HepG2 (cell line): ENCODE data around the gene WTAP. TPM values are rescaled to one million over a fixed set of nuclear protein-coding genes. Genes with fewer than 3 reads are reported as not detected.

Experiments
- BRCA1 ChIP-seq: sonication (generic); formaldehyde crosslinking; IDR thresholded peaks from 2 replicates; pipeline ENCODE4 v1.4.0; 2020; ENCODE audit warnings: missing genetic modification reagents
- DPF2 ChIP-seq: sonication (generic); formaldehyde crosslinking; IDR thresholded peaks from 2 replicates; pipeline ENCODE4 v1.4.0; 2020; ENCODE audit warnings: mild to moderate bottlenecking, low read depth, missing genetic modification reagents, borderline replicate concordance
- HBP1 ChIP-seq: IDR thresholded peaks from 2 replicates; pipeline ENCODE4 v1.6.1; 2016; ENCODE audit warnings: low read depth, control low read depth
- HNF4A ChIP-seq: sonication (generic); formaldehyde crosslinking; IDR thresholded peaks from 2 replicates; pipeline ENCODE4 v1.4.0; 2020; ENCODE audit warnings: missing genetic modification reagents
- KDM4B ChIP-seq: sonication (generic); formaldehyde crosslinking; IDR thresholded peaks from 2 replicates; pipeline ENCODE4 v1.4.0; 2020; ENCODE audit warnings: missing genetic modification reagents
- MNT ChIP-seq: fragments of 450-650 bp; IDR thresholded peaks from 2 replicates; pipeline ENCODE4 v1.6.1; 2016
- NR2C2 ChIP-seq: sonication (generic); formaldehyde crosslinking; IDR thresholded peaks from 2 replicates; pipeline ENCODE4 v1.4.0; 2020; ENCODE audit warnings: missing genetic modification reagents, mild to moderate bottlenecking, moderate library complexity, borderline replicate concordance
- NR2F1 ChIP-seq, 2 experiments: fragments of 450-650 bp in 1 of 2; formaldehyde crosslinking in 1 of 2; IDR thresholded peaks; 2 replicates each; pipeline versions ENCODE4 v1.5.0 to v1.6.1; 2016 to 2020; ENCODE audit warnings: mild to moderate bottlenecking in 1 of 2, missing compliant biosample characterization in 1 of 2, missing genetic modification reagents in 1 of 2, moderate library complexity in 1 of 2
- RNF2 ChIP-seq: fragments of 450-650 bp; conservative IDR thresholded peaks from 2 replicates; pipeline ENCODE4 v1.6.1; 2016; ENCODE audit warnings: low read depth
- THAP7 ChIP-seq: sonication (generic); formaldehyde crosslinking; IDR thresholded peaks from 2 replicates; pipeline ENCODE4 v1.8.1; 2023; ENCODE audit warnings: mild to moderate bottlenecking, missing genetic modification reagents
- ZNF251 ChIP-seq: sonication (generic); formaldehyde crosslinking; IDR thresholded peaks from 2 replicates; pipeline ENCODE4 v1.9.0; 2021; ENCODE audit warnings: mild to moderate bottlenecking, missing genetic modification reagents
- ZNF367 ChIP-seq: sonication (generic); formaldehyde crosslinking; IDR thresholded peaks from 2 replicates; pipeline ENCODE4 v1.4.0; 2020; ENCODE audit warnings: missing genetic modification reagents, borderline replicate concordance
- ZNF407 ChIP-seq: sonication (generic); formaldehyde crosslinking; IDR thresholded peaks from one replicate; pipeline ENCODE4 v1.5.1; 2020; ENCODE audit warnings: mild to moderate bottlenecking, missing genetic modification reagents; ENCODE audit errors: not compliant biosample characterization
- ZNF484 ChIP-seq: sonication (generic); formaldehyde crosslinking; IDR thresholded peaks from 2 replicates; pipeline ENCODE4 v1.5.1; 2020; ENCODE audit warnings: mild to moderate bottlenecking, low read depth, missing genetic modification reagents, borderline replicate concordance
- polyA plus RNA-seq, 8 experiments: library from polyadenylated mRNA; depleted of rRNA in 3 of 8; stranded (reverse) in 7 of 8; unstranded in 1 of 8; fragments of >200 nt; fragmentation: Illumina TruSeq in 4 of 8; extraction: Trizol in 4 of 8; gene quantifications; 2 replicates each; pipeline versions ENCODE4 v1.2.1 to v1.2.3, GENCODE V29; 2011 to 2016; ENCODE audit warnings: low read depth in 4 of 8, missing spikeins in 1 of 8, mixed read lengths in 1 of 8; ENCODE audit not compliant: insufficient read depth in 1 of 8
- total RNA-seq, 5 experiments: library from RNA; depleted of rRNA; stranded (reverse); fragments of >200 nt; fragmentation: Illumina TruSeq; extraction: Trizol; gene quantifications; 2 replicates each; pipeline ENCODE4 v1.2.3, GENCODE V29; 2016; ENCODE audit warnings: low read depth in 1 of 5

The WTAP gene
- total and polyA plus RNA-seq, 2 of the 13 experiments (the other 11 are each of a cell fraction or from before 2014, with no cell fraction given): 31.6 to 167 TPM

GRCh38 chr6:159762681-159763293 is 35.5 kb downstream of the WTAP start (continued):
- TF ChIP-seq MNT: 0 out of 2 replicates have a peak, but pooled peaks have one; percentile 4
- 0 out of 2 replicates have a peak, but pooled peaks have one; percentile 40 for TF ChIP-seq KDM4B (CRISPR knock-in tag)
- peak; percentile 31 for TF ChIP-seq NR2C2 (CRISPR knock-in tag)
- TF ChIP-seq ZNF484 (CRISPR knock-in tag): no peak
- TF ChIP-seq ZNF251: no peak
- 0 out of 2 replicates have a peak, but pooled peaks have one; percentile 12 for TF ChIP-seq ZNF367 (CRISPR knock-in tag)
- TF ChIP-seq RNF2: peak; percentile 78; the same call in 1 of the 2 replicates
- TF ChIP-seq HNF4A (CRISPR knock-in tag): peak; percentile 96
- peak; percentile 82 to 90; a peak in 3 of 4 replicates for TF ChIP-seq NR2F1 (CRISPR knock-in tag; IDR thresholded peaks at IDR 0.05)
- no peak; the same call in 1 of the 2 replicates for TF ChIP-seq BRCA1 (CRISPR knock-in tag)
- TF ChIP-seq ZNF407: peak; percentile 17
- peak; percentile 5; the same call in 1 of the 2 replicates for TF ChIP-seq HBP1 (CRISPR knock-in tag)
- TF ChIP-seq DPF2 (CRISPR knock-in tag): 0 out of 2 replicates have a peak, but pooled peaks have one; percentile 38
- TF ChIP-seq THAP7 (CRISPR knock-in tag): no peak
